ENCODE data around the gene CHSY1.

DNA sequence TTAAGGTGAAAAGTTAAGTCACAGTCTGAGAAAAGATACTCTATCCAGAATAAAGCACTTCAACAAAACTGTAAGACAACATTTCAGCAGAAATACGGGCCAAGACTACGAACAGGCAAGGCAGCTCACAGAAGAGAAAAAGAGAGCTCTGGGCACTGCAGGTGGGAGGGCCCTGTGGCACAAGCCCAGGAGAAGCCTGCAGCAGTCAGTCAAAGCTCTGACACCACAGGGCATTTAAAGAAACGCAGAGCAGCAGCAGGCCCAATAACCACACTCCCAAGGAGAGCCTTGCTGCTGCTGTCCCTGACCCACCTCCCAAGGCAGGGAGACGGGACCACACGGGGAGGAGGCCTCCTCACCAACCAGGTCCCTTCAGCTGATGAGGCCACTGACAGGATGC, 19.2 kb downstream of the CHSY1 start:
- TF ChIP-seq, protein P1, sequence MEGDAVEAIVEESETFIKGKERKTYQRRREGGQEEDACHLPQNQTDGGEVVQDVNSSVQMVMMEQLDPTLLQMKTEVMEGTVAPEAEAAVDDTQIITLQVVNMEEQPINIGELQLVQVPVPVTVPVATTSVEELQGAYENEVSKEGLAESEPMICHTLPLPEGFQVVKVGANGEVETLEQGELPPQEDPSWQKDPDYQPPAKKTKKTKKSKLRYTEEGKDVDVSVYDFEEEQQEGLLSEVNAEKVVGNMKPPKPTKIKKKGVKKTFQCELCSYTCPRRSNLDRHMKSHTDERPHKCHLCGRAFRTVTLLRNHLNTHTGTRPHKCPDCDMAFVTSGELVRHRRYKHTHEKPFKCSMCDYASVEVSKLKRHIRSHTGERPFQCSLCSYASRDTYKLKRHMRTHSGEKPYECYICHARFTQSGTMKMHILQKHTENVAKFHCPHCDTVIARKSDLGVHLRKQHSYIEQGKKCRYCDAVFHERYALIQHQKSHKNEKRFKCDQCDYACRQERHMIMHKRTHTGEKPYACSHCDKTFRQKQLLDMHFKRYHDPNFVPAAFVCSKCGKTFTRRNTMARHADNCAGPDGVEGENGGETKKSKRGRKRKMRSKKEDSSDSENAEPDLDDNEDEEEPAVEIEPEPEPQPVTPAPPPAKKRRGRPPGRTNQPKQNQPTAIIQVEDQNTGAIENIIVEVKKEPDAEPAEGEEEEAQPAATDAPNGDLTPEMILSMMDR (IDR thresholded peaks at IDR 0.05), result no peak
- no peak for TF ChIP-seq EP300 (IDR thresholded peaks at IDR 0.05)
- TF ChIP-seq POLR2A (IDR thresholded peaks at IDR 0.05), result no peak
